Measurements from ENCODE around the gene CLASP1. TPM values are rescaled to one million over a fixed set of nuclear protein-coding genes. Genes with fewer than 3 reads are reported as not detected.
"Not testable (repeated sequence)": the region's sequence is repeated elsewhere in the genome, so short reads cannot be mapped to it uniquely, and the experiment has no call there.

CLASP1 gene
- total RNA-seq, 1 experiment from 2014 or later, result 27.9 TPM

DNA sequence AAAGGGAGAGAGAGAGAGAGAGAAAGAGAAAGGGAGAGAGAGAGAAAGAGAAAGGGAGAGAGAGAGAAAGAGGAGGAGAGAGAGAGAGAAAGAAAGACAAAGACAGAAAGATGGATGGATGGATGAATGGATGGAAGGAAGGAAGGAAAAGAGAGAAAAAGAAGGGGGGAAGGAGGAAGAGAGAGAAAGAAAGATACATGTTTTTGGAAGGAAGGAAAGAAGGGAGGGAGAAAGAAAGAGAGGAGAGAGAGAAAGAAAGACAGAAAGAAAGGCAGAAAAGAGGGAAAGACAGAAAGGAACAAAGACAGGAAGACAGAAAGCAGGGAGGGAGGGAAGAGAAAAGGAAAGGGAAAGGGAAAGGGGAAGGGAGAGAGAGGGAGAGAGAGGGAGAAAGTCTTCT lies 67.0 kb downstream of the CLASP1 start:
- no peak for DNase-seq (ENCODE audit: low spot score)

DNA sequence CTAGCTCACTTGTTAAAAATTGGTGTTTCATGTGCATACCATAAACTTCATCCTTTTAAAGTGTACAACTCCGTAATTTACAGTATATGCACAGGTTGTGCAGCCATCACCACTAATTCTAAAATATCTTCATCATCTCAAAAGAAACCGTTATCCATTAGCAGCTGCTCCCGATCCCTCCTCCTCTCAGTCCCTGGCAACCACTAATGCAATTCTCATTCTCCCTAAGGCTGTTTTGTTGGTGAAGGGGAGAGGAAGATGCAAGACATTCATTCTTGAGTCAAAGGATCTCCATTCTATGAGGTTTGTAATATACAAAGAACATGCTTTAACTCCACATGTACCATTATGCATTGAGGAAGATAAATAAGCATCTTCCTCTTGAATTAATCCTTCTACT lies 70.0 kb downstream of the CLASP1 start:
- DNase-seq (ENCODE audit: low spot score), result no peak

DNA sequence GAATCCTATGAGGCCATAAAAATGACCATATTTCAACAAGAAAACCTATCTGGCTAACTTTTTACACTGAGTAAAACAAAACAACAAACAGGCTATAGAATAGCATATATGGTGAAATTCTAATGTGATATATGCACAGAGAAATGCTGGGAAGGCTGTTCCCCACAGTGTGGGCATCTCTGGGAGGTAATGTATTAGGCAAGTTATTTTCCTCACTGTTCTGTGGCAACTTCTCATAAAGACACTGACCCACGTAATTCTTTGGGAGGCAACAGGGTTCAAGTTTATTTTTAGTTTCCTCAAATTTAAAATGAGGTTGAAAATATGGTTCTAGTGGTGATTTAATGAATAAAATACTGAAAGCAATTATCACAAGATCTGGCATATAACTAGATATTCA lies 71.9 kb downstream of the CLASP1 start:
- no peak for DNase-seq (ENCODE audit: low spot score)

DNA sequence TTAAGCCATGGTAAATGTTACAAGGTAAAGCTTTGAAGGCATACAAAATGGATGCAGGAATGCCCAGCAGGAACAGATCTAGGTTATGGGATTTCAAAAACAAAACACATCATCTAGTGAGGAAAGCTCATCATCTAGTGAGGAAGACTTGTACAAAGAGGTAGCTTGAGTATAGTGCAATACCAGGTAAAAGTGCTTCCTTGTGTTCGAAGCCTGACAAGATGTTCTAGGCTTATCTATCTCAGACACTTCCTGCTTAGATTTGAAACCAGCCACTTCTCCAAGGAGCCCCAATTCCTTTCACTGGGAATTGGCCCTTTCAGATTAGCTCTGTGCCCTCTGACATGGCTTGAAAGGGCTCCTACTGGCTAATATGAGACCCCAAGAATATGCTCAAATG lies 73.0 kb downstream of the CLASP1 start:
- DNase-seq (ENCODE audit: low spot score), result no peak

DNA sequence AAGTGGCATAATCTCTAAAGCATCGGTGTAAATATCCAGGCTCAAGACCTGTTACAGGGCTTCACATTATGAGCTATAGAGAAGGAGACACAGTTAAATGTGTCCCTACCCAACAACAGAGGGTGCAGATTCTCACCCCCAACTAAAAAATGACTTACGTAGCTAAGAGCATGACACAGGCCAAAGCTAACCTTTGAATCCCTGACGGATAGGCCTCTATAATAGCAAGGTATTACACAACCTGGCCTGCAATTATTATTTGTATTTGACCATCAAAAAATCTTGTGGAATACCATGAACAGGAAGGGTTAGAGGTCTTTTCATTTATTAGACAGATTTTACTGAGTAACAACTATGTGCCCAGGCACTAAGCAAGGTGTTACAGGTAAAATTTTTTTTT lies 73.5 kb downstream of the CLASP1 start:
- no peak for DNase-seq (ENCODE audit: low spot score)

DNA sequence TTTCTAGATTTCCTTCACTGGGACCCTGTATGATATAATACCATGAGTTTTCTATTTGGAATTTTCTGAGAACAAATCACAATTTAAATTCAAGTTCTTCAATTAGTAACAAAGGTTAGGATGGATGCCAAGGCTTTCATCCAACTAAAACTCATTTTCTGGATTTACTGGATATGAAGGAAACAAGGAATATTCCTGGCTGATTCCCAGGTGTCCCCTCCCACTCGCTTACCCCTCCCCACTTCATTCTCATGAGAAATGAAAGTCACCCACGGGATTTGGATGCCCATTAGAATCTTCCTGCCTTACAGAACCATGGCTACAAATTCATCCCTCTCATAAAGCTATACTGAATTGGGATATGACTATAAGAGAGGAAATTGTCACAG lies 78.6 kb downstream of the CLASP1 start:
- DNase-seq (ENCODE audit: low spot score), result no peak

DNA sequence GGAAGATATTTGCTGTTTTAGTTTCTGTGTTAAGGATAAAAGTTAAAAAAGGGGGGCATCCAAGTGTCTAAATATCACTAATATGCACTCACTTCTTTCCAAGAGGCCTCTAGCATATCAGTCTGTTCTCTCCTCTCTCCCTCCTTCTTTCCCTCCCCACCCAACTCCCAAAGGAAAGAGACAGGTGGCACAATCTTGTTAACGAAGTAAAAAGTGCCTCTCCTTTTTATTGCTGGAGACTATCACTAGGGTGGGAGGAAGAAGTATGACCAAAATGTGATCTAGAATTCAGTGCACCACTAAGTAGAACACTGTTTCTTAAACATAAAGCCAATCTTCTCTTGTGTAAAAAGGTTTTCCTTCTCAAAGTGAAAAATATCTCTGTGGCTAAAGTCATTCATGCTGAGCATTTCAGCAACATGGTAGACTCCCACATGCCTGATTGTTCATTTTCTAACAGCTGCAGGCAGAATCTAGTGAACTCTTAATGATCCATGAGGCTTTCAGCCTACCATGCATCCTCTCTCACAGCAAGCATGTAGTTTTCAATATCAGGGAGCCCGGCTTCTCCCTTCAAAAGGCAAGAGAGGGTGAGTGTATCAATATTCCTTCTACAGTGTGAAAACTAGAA lies 79.1 kb downstream of the CLASP1 start:
- DNase-seq (ENCODE audit: low spot score), result no peak

DNA sequence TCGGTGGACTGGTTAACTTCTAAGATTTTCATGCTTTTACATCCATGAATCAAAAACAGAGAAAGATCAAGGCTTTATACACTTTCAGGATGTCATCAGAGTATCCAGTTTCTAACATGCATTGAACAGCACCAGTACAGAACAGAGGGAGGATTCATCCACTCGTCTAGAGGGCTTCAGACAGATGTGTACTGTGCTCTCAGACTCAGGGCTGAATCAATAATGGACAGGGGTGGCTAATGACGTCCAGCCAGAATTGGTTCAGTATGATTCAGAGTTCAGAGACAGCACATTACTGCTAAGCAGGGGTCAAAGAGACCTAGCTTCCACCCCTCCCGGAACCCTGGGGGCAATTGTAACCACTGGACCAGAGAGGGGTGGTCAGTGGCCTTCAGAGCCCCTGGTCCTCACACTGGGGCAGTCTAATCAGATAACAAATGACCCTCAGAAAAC lies 81.3 kb downstream of the CLASP1 start:
- DNase-seq (ENCODE audit: low spot score), result no peak

DNA sequence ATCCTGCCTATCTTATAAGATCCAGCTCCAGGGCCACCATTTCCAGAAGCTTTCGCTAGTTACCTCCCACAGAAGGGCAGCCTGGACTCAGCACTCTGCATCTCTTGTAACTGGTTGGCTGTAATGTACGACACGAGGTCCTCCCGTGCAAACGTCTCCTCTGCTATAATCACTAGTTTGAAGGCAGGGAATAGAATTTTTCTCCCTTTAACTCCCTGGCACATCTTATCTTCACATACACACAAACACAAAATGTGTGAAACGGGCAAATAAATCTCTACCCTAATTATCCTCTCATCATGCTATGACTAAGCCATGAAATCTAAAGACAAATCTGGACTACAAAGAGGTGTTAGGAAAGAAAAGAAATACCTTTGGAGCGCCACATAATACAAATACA lies 81.8 kb downstream of the CLASP1 start:
- no peak for DNase-seq (ENCODE audit: low spot score)

DNA sequence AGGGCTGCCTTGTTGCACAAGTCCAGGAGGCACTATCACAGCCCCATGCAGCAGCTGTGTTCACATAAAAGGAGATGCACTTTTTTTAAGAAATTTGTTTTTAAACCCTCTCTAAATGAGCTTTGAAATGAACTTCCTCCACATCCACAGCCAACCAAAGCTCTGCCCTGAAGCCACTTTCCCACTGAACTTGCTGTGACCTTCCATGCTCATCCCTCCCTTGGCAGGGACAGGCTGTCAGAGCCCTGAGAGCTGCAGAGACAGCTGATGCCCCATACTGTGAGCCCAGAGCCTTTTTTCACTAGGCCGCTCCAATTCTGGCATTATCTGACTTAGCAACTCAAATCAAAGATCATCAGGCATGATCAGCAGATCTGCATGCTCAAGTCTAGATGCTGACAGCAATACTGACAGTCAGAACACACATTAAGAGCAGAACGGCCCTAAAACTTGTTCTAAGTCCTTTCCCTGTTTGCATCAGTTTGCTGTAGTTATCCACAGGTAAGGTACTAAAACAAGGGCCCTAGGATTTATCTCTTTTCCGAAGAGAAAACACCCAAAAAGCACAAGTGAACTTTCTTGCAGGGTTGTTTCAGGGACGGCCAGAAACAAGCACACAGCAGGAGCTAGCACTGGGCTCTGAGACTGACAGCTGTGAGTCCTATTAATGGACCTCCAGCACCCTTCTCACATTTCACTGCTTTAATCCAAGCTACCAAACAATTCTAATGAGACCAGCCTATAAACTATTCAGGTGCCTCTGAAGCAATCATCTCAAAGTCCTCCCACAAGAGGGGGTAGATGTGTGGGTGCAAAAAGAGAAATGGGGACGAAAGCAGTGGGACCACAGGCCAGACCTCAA lies 83.6 kb downstream of the CLASP1 start:
- no peak for DNase-seq (ENCODE audit: low spot score)

DNA sequence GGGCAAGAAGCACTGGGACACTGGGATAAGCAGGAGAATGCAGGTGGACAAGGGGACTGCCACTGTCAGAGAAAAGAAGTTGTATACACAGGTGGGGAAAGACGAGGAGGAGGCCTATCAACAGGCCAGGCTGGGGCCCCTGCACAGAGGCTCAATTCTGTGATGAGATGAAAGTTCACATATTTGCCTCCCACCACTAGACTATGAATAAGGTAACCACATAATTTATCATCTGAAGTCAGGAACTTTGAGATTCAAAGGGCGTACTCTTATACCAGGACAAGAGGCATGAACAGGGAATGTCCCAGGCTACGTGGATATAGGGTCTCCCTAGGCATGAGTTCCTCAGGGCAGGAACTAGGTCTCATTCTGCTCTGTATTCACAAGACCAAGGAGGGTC lies 84.4 kb downstream of the CLASP1 start:
- no peak for DNase-seq (ENCODE audit: low spot score)

DNA sequence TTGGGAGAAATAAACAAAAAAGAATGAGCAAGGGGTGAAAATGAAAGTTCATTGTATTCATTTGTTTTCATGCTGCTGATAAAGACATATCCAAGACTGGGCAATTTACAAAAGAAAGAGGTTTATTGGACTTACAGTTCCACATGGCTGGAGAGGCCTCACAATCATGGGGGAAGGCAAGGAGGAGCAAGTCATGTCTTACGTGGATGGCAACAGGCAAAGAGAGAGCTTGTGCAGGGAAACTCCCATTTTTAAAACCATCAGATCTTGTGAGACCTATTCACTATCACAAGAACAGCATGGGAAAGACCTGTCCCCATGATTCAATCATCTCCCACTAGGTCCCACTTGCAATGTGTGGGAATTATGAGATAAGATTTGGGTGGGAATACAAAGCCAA lies 85.5 kb downstream of the CLASP1 start:
- DNase-seq (ENCODE audit: low spot score), result not testable (repeated sequence)

DNA sequence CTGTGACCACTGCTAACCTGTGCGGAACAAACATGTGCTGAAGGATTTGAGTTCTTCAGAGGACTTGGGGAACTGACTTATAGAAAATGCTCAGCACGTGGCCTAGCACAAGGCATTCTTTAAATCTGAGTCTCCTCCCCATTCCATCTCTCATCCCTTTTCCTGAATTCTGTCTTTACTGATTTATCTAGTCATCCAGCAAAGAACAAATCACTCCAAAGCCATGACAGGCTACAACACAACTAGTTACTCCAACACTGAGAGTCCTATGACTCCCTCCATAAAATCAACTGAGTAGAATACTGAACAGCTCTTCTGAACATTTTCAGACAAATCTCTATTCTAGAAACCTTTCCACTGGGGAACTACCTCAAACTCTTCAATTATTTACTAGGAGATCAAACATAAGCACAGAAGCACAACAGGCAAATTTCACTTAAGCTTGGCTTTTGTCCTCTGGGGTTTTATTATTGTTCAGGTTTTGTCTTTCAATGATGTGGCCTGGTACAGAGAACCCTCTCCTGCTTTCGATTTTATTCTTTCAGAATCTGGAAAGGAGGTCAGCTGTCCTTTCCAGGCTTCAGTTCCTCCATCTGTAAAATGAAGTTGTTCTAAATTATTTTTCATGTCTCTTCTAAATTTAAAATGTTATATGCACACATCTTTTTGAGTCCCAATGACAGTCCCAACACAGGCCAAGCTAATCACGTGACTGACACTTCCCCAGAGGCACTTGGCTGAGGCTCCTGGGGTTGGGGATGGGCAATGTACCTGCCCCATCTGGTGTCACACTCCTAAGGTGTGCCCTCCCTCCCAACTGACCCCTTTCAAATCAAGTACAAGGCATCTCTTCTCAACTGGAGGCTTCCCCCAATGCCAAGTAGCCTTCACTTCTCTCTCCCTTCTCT lies 86.7 kb downstream of the CLASP1 start:
- DNase-seq (ENCODE audit: low spot score), result no peak

DNA sequence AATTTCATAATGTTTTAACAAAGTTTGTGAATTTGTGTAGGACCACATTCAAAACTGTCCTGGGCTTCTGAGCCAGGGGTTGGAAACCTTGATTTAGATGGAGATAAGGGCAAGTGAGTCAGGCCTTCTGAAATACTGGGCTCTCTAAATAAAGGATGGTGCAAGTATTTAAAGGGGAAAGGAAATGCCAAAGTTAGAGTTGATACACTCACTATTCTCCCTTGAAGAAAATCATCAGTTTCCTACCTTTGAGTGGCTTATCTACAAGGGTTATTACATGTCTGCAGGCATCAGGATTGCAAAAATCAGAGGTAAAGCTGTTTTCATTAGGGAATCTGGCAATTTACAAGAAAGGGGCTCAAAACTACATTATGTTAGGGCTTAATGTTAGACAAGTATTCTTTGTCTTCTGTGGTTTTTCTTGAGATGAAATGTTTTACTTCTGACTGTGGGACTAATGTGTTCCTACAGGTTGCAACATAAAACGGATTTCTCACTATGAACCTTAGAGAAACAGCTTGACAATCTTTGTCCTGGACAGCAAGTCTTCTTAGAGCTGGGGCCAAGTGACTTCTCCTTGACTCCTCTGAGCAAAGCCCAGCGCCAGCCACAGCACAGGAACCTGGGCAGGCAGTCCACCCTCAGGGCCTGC lies 87.5 kb downstream of the CLASP1 start:
- DNase-seq (ENCODE audit: low spot score), result no peak

DNA sequence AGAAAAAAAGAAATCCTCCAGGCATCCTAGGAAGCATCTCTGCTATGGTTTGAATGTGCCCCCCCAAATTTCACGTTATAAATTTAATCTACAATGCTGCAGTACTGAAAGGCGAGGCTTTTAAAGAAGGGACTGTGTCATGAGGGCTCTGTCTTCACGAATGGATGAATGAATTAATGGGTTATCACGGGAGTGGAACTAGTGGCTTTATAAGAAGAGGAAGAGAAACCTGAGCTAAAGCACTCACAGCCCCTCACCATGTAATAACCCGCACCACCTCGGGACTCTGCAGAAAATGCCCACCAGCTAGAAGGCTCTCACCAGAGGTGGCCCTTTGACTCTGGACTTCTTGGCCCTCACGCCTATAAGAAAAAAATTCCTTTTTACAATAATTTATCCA lies 90.9 kb downstream of the CLASP1 start:
- no peak for DNase-seq (ENCODE audit: low spot score)

DNA sequence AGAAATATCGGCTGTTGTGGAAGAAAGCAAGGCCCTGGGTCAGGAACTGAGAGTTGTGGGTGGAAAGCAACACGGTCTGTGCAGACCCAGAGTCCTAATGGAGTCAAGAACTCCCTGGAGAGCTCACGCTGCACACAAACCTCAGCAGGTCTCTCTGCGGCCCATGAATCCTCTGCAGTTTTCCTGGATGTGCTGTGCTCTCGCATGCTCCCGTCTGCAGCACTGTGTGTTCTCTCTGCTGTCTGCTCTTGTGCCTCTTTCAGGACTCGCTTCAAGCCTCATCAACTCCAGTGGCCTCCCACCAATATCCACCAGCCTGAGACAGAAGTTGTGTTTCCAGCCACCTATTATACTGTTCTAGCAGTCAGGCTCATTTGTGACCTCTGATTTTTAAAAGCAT lies 94.3 kb downstream of the CLASP1 start:
- DNase-seq (ENCODE audit: low spot score), result no peak

DNA sequence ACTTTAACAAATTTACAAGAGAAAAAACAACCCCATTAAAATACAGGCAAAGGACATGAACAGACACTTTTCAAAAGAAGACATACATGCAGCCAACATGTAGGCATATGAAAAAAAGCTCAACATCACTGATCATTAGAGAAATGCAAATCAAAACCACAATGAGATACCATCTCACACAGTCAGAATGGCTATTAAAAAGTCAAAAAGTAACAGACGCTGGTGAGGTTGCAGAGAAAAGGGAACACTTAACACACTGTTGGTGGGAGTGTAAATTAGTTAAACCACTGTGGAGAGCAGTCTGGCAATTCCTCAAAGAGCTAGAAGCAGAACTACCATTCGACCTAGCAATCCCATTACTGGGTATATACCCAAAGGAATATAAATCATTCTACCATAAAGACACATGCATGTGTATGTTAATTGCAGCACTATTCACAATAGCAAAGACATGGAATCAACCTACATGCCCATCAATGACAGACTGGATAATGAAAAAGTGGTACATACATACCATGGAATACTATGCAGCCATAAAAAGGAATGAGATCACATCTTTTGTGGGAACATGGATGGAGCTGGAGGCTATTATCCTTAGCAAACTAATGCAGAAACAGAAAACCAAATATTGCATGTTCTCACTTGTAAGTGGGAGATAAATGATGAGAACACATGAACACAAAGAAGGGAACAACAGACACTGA lies 96.6 kb downstream of the CLASP1 start:
- DNase-seq (ENCODE audit: low spot score), result not testable (repeated sequence)

DNA sequence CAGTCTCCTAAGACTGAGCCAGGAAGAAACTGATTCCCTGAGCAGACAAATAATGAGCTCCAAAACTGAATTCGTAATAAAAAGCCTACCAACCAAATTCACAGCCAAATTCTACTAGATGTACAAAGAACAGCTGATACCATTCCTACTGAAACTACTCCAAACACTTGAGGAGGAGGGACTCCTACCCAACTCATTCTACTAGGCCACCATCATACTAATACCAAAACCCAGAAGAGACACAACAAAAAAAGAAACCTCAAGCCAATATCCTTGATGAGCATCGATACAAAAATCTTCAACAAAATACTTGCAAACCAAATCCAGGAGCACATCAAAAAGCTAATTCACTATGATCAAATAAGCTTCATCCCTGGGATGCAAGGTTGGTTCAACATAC lies 98.6 kb downstream of the CLASP1 start:
- DNase-seq (ENCODE audit: low spot score), result no peak

DNA sequence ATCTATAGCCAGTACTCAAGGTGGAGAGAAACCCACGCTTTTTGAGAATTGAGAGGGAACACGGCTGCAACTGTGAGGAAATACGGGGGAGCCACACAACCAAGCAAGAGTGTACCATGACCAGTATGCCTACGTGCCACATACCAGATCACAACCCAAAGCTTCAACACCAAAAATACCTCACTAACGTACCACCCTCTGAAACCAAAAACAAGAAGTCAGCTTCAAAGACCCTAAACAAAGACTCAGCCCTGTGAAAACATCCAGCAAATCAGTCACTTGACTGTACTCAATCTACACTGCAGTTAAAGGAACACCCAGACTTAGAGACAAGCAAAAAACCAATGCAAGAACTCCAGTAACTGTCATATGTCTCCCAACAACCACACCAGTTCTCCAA lies 101.6 kb downstream of the CLASP1 start:
- DNase-seq (ENCODE audit: low spot score), result no peak

DNA sequence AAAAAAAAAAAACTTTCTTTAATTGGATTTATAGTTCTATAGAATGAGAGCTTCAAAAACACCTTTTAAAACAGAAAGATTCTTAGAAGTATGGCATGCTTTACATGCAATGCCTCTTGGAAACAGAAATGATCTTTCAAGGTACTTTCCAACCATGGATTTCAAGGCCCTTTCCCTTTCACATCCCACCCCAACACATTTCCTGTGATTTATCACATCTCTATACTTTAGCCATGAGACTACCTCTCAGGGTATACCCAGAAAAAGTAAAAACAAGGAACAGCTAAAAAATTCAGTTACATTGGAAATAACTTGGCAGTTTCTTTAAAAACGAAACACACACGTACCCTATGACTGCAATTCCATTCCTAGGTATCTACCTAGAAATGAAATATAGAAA lies 103.3 kb downstream of the CLASP1 start:
- DNase-seq (ENCODE audit: low spot score), result no peak

DNA sequence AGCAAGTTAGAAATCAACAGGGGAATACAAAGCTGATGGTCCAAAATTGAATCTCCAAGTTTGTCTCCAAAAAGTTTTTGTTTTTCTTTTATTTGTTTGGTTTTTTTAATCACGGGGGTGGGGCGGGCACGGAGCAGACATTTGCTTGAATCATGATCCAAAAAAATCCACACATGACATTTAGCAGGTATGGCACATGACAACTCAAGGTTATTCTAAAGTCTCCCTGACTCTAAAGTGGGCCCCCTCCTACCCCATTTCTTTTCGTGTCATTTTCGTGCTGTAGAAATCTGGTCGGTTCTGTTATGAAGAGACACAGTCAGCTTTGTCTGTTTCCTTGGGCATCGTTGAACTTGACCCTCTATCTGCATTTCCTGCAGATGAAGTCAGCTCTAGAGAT lies 104.0 kb downstream of the CLASP1 start:
- no peak for DNase-seq (ENCODE audit: low spot score)
